Subcutaneous adipose tissue (tissue), 4 donors: Measurements from ENCODE around the gene KIF1A. TPM values are rescaled to one million over a fixed set of nuclear protein-coding genes. Genes with fewer than 3 reads are reported as not detected.

ENCODE experiments used
- total RNA-seq, 4 donors: library from RNA; depleted of rRNA; stranded (reverse); fragments of >200 nt; gene quantifications; one replicate each; pipeline ENCODE4 v1.1.0, GENCODE V29; 2016
- TF ChIP-seq, protein P1 (sequence below): fragments of 450-650 bp; IDR thresholded peaks from one replicate; pipeline ENCODE4 v1.5.1; 2016; ENCODE audit warnings: low read depth, mild to moderate bottlenecking, control low read depth, antibody characterized with exemption, moderate library complexity

KIF1A gene
- total RNA-seq, 4 donors from 2014 or later = not detected

DNA sequence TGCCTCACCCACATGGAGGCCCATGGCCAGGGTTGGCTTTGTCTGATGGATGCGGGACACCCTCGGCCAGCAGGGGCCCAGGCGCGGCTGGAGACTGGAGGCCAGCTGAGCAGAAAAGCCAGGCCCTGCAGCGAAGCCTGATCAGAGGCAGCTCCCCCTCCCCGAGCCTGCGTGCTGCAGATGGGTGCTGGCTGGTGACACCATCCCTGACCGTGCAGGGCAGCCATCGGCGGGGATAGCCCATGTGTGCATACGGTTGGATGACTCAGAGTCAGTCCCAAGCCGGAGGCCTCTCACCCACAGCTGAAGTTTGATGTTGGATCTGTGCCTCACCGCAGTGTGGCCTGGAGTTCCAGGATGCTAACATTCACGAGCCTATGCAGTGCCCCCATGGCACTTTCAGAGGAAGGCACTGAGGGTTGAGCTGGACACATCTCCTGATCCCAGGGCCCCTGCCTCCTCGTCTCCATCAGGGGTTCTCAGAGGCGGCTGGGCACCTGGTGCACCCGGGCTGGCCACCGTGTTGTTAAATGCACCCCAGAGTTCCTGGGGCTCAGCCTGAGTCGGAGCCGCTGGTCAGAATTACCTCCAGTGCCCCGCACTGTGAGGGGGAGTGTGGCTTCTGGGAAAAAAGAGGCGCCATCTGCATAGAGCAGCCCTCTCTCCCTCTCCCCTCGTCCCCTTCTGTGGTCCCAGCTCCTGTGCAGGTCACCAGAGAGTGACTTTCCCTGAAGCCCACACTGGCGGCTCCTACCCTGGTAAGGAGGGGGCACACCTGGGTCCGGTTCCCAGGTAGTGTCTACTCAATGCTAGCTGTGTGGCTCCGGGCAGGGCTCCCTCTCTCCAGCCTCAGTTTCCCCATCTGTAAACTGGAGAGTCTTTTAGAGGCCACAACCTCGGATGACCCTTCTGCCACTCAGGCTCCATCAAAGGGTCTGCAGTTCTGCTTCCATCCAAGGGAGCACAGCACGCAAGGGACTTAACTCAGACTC, 19.4 kb upstream of the KIF1A start:
- TF ChIP-seq, protein P1, sequence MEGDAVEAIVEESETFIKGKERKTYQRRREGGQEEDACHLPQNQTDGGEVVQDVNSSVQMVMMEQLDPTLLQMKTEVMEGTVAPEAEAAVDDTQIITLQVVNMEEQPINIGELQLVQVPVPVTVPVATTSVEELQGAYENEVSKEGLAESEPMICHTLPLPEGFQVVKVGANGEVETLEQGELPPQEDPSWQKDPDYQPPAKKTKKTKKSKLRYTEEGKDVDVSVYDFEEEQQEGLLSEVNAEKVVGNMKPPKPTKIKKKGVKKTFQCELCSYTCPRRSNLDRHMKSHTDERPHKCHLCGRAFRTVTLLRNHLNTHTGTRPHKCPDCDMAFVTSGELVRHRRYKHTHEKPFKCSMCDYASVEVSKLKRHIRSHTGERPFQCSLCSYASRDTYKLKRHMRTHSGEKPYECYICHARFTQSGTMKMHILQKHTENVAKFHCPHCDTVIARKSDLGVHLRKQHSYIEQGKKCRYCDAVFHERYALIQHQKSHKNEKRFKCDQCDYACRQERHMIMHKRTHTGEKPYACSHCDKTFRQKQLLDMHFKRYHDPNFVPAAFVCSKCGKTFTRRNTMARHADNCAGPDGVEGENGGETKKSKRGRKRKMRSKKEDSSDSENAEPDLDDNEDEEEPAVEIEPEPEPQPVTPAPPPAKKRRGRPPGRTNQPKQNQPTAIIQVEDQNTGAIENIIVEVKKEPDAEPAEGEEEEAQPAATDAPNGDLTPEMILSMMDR = no peak

DNA sequence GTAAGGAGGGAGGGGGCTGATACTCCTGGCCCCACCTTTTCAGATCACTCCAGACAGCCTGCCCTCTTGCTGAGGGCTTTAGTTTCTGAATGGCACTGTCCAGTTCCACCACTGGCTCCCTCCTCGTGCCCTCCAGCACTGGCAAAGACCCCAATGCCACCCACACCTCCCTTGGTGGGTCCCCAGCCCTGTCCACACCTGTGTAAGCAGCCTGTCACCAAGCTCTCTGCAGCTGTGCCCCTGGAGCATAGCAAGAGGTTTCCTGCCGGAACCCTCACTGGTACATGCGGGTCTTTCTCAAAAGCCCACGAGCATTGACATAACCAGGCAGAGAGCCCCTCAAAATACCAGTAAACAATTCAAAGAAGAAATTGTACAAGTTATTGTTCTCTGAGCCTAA, 17.6 kb upstream of the KIF1A start:
- TF ChIP-seq, protein P1 = no peak

DNA sequence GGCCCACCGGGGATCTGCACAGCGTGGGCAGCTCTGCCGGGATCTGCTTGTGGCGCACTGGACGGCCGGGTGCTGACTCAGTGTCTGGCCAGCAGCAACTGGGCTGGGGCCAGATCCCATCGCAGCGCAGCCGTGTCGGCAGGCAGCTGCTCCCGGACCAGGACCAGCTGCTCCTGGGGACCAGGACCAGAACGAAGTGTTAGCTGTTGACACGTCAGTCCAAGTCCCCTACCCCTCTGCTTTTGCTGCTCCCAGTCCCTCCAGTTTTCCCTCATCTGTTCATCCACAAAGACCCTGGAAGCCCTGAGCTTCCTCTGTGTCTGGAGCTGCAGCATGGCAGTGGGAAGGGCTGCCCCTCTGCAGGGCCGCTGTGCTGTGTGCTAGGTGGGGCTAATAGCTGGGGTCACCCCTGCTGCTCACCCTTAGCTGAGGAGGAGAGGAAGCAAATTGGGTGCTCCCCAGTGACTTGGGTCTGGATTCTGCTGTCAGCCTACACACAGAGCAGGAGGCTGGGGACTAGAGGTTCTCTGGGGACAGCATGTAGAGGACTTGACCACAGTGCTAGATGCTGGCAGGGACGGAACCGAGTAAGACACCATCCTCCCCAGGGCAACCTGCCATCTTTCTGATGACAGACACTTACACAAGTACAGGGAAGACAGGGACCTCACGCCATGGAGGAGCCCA, 16.9 kb upstream of the KIF1A start:
- TF ChIP-seq, protein P1 = no peak

DNA sequence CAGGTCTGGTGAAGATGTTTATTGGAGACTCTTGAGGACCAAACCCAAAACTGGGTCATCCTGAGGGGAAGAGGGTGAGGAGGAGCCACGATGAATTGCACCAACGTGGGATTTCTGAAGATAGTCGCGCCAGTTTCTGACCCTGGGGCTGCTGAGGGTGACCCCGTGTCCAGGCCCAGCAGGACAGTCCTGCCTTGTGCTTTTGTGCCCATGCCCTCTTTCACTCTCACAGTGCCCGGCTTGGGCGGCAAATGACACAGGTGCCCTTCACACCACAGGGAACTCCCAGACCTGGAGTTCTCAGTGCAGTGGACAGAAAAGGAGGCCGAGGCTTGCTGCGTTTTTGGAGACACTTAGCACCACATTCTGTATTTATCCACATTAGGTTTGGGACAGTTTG, 15.5 kb upstream of the KIF1A start:
- TF ChIP-seq, protein P1 = no peak

DNA sequence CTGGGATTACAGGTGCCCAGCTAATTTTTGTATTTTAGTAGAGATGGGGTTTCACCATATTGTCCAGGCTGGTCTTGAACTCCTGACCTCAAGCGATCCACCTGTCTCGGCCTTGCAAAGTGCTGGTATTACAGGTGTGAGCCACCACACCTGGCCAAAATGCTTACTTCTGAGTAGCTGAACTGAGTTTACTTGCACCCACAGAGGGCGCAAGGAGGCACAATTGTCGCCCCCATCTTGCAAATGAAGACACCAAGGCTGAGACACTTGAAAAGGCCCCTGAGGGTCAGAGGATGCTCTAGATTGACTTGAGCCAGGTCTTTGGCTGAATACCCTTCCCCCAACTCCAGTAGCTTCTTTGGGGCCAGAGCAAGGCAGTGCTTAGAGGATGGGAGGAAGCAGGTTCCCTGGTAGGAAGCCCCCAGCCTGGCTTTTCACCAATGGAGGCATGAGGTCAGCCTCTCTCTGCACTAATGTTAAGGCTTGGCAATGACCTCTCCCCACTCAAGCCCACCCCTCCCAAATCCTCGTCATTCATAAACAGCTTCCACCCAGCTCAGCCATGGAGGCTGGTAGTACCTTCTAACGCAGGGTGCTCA, 14.5 kb upstream of the KIF1A start:
- TF ChIP-seq, protein P1 = no peak

DNA sequence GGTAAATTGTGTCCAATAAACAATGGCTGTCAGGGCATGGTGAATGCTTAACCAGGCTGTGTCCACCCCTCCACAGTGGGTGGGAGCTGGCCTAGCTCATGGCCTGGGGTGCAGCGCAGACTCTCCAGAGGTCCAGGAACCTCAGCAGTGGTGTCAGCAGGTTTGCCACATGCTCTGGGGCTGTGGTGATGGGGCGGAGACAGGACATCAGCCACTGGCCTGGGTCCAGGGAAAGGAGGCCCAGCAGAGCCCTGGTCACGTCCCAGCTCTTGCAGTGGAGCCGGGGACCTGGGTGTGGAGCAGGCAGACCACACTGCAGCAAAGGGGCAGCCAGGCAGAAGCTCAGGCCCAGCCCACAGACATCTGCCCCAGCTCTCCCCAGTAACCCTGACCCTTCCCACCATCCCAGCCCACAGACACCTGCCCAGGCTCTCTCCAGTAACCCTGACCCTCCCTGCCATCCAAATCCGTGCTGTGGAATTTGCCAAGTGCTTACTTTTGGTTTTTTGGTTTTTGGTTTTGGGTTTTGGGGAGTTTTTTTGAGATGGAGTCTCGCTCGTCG, 13.8 kb upstream of the KIF1A start:
- TF ChIP-seq, protein P1 = no peak
